Ecto neural progenitor cell (in vitro differentiated cells): ENCODE measurements around the gene FECH.

ENCODE experiments used
- DNase-seq: peaks from one replicate; pipeline ENCODE4 v3.0.0-alpha.2; 2018; ENCODE audit warnings: low spot score

Gene FECH

DNA sequence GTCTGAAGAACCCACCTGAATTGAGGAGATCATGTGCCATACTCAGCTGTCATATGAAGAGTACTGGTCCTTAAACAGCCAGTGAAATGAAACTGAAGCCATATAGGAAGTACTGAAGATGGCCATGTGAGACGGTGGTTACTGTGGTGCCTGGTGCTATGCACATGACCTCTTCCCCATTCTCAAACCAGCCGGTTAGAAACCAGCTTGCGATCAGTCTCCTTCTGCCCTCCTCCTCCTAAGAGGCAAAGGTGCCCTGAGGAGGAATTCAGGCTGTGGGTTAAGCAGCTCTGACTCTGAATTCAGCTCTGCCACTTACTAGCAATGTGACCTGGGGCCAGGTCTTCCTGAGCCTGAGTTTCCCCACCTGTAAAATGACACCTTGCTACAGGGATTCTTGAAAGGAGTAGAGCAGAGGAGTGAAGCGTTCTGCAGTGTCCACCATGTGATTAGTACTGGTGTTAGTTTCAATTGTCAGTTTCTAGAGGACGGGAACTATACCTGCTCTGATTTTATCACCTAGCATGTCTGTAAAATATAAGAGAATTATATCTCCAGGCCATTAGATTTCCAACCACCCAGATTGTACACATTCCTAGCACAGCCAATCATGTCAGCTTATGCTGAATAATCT is 5.1 kb downstream of the FECH start:
- DNase-seq = no peak

DNA sequence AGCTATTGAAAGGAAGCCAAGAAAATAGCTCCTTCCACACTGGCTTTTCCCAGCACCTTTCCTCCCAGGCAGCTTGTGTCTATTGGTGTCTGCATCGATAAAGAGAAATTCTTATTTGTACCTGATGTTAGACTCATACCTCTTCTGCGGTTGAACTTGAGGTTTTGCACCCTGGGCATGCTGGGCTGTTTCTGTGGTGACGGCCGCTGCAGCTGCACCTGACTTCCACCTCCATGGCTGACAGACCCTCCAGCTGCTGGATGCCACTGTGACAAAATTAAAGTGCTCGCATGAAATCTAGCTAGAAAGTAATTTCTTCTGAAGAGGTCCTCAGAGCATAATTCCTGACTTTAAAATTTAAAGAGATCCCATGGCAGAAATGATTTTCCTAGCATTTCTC is 6.6 kb downstream of the FECH start:
- no peak for DNase-seq

DNA sequence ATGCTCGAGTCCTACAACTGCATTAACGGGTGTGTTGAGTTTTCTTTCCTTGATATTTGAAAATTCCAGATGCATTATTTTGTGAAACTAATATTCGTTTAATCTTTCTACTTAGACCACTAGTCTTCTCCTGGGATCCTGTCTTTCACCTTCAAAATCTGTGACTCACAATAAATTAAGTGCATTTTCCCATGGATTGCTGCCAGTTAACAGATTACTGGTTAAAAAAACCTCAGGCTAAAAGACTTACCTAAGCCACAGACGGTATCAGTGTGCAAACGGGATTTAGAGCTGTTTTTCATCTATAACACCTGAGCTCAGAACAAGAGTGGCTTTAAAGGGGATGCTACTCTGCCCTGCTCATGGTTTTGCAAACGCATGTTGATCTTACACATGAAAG is 10.2 kb downstream of the FECH start:
- DNase-seq = no peak

DNA sequence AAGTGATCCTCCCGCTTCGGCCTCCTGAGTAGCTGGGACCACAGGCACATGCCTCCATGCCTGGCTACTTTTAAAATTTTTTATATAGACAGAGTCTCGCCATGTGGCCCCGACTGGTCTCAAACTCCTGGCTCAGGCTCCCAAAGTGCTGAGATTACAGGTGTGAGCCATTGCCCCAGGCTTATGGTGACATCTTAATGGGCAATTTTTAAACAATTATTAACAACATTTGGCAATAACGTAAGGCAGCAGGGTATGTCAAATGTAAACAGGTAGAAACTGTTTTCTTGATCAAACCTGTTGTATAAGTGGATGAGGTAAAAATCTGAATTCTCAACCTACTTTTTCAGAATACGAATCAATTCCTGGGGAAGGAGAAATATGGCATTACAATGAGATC is 11.0 kb downstream of the FECH start:
- DNase-seq = no peak

DNA sequence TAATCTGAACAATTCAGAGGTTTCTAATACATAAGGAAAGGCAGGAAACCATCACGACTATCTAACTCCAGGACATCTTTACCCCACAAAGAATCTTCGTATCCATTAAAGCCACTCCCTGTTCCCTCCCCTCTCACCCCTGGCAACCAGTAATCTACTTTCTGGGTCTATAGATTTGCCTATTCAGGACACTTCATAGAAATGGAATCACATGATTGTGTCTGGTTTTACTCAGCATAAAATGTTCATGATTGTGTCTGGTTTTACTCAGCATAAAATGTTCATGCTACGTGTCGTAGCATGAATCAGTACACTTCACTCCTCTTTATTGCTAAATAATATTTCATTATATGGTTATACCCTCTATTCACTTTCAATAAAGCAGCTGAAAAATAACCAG is 11.6 kb downstream of the FECH start:
- no peak for DNase-seq

- DNase-seq = no peak
Observed at GRCh38 chr18:57570162-57570561, 16.3 kb downstream of the FECH start.

DNA sequence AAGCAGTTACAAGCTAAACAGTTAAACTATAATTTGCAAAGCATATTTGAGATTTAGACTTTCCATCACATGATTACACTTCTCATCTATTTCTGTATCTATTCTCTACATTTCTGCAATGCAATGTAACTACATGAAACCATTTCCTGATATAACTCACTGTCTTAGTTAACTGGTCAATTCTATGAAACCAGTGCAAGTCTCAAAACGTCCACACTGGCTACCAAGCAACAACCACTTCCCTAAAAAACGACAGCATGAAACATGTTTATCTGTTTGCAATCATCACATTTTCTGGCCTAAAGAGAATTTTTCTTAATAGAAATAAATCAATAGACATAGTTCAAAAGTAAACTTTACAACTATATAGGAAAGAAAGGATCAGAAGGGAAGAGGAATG is 17.4 kb downstream of the FECH start:
- DNase-seq = no peak

DNA sequence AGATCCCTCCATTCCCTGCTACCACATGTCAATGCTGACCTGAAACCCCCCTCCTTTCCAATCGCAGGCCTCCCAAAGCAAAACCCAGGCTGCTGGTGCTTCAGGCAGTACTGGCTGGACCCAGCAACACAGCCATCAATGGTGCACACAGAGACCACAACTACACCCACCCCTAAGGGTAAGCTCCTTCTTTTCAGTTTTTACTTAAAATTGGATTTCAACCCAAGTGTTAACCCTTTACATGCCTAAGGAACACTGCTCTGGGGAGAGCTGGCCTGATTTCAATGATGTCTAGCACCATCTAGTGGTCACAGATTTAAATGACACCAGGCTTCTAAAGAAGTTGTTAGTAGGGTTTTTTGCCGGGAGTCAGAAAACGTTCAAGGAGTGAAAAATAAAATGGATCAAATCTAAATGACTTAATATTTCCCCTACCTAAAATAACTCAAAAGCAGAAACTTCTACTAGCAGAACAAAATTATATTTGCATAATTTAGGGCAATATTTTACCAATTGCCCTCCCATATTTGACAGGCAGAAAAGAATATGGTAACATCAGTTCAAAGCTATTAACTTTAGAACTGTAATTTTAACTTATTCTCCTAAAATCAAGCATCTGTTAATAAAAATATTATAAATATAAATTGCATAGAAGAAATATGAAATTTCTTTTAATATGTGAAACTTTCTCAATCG is 24.6 kb downstream of the FECH start:
- peak; percentile 61 for DNase-seq

DNA sequence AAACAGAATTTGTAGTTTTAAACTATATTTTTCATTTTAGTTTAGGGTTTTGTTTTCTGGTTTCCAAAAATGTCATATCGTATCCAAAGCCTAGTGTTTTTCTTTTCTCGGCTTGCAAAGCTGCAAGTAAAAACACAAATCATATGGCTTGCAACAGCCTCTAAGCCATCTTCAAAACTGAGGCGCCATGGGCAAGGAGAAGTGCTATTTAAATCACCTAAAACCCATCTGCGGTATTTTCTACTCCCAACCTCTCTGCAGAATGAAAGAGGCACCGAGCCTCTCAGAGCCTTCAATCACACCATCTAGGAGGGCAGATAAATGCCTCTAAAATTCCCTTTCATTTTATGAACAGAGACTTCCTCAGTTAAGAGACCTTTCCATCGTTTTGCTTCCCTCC is 25.2 kb downstream of the FECH start:
- no peak for DNase-seq

GRCh38 chr18:57559314-57559713 is 27.2 kb downstream of the FECH start:
- no peak for DNase-seq

DNA sequence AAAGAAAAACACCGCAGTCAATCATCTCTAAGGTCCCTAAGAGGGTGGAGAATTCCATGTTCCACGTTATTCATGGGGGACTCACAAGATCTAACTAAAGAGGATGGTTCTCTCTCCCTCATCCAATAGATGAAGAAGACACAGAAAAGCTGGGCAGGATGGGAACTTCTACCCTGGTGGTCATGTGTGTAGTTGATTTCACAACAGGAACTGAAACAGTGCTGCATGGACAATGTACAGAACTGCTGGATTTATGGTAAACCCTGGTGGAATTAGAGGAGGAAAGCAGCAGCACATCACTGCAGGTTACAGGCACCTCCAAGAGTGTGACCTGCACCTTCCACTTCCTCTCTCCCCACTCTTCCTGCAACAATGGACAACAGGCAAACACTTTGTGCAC is 31.4 kb downstream of the FECH start:
- DNase-seq = no peak

- no peak for DNase-seq
Observed at GRCh38 chr18:57550510-57550909, 36.0 kb downstream of the FECH start.

DNA sequence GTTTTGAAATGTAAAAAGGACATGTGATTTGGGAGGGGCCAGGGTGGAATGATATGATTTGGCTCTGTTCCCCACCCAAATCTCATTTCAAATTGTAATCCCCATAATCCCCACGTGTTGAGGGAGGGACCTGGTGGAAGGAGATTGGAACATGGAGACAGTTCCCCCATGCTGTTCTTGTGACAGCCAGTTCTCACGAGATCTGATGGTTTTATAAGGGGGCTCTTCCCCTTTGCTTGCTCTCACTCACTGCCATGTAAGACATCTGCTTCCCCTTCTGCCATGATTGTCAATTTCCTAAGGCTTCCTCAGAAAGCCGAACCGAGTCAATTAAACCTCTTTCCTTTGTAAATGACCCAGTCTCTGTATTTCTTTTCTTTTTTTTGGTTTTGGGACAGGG is 39.2 kb downstream of the FECH start:
- no peak for DNase-seq

GRCh38 chr18:57544936-57545660 is 41.4 kb downstream of the FECH start:
- DNase-seq = no peak

DNA sequence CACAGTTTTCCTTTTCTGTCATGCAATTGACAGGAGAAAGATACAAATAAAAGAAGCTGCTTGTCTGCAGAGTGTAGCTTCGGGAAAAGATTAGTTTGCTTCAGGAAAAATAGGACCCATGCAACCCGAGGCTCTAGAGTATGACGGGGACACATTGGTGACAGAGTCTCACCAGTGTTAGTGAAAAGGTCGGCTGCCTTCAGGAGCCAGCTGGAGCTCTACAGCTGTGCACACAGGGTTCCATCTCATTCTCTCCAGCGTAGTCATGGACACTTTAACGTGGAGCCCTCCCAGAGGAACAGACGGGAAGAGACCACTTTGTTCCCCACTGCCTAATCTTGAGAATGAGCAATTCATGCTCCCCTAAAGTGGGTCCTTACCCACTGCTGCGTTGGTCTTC is 42.9 kb downstream of the FECH start:
- DNase-seq = no peak

DNA sequence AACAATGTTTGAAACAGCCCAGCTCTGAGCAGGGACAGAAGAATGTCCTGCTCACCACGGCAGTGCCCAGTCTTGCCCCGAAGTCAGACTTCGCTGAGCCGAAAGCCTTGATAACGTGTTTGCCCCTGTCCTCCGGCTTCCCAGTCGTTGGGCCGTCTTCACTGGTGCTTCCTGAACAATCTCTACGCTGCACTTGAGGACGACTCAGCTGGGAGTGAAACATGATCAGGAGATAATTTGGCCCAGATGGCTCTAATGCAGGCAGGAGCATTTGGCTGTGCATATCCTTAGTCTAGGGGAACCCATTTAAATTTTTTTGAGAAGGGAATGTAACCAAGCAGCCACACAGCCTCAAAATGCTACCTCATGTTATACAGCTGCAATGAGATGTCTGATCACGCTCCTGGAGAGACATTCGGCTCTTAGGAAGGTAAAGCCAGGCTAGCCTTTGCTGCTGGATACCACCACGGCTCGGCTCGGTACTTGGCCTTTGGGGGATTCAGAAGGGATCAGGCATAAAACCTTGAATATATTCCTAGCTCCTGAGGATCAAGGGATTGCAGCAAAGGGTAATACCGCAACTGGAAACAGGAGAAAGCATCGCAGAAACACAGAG is 43.6 kb downstream of the FECH start:
- no peak for DNase-seq

GRCh38 chr18:57542126-57542525 is 44.4 kb downstream of the FECH start:
- DNase-seq = no peak

GRCh38 chr18:57539702-57540101 is 46.8 kb downstream of the FECH start:
- DNase-seq = no peak

DNA sequence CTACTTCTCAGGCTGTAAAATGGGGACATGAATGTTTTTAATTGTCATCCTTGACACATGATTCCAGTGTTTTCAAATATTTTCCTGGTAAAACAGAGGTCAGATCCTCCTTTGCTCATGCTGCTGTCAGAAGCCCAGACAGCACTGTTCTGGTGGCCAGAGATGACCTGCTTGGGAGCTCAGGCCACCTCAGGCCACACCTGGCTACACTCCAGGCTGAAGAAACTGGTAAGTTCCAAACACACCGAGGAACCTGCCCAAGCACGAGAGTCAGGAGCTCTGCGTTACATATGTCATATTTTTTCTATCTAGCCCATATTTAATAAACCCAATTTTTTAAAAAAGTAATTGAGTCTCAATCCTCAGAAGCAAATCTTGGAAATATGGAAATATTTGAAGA is 47.9 kb downstream of the FECH start:
- no peak for DNase-seq

- DNase-seq = peak; percentile 40
Observed at GRCh38 chr18:57534511-57534909, 52.0 kb downstream of the FECH start.

- DNase-seq = no peak
Observed at GRCh38 chr18:57533868-57534510, 52.5 kb downstream of the FECH start.
